ENCODE data around the gene PFDN2. TPM values are rescaled to one million over a fixed set of nuclear protein-coding genes. Genes with fewer than 3 reads are reported as not detected.
A peak's percentile ranks its signal among the peaks of the same experiment; 100 is the strongest.
"Not testable (repeated sequence)": the region's sequence is repeated elsewhere in the genome, so short reads cannot be mapped to it uniquely, and the experiment has no call there.

Gene PFDN2
- total and polyA plus RNA-seq, 11 donors, result 38.3 to 234 (median 49.8) TPM

GRCh38 chr1:161066694-161067093 is 51.1 kb downstream of the PFDN2 start:
- peaks cover 0 to 9% (median 0%) of the 10 kb centered on the region in 9 donors for H3K27me3 ChIP-seq
- H3K4me3 ChIP-seq, result peak overlapping the region in 1 of 12 donors; percentile 72
- DNase-seq (no peak), ATAC-seq (no peak)
- H3K27ac ChIP-seq, result peak overlapping the region in 1 of 12 donors; percentile 95
- H3K9me3 ChIP-seq, result no peaks in the 10 kb centered on the region
- TF ChIP-seq POLR2A (IDR thresholded peaks at IDR 0.05), result no peak
- TF ChIP-seq, protein P1, sequence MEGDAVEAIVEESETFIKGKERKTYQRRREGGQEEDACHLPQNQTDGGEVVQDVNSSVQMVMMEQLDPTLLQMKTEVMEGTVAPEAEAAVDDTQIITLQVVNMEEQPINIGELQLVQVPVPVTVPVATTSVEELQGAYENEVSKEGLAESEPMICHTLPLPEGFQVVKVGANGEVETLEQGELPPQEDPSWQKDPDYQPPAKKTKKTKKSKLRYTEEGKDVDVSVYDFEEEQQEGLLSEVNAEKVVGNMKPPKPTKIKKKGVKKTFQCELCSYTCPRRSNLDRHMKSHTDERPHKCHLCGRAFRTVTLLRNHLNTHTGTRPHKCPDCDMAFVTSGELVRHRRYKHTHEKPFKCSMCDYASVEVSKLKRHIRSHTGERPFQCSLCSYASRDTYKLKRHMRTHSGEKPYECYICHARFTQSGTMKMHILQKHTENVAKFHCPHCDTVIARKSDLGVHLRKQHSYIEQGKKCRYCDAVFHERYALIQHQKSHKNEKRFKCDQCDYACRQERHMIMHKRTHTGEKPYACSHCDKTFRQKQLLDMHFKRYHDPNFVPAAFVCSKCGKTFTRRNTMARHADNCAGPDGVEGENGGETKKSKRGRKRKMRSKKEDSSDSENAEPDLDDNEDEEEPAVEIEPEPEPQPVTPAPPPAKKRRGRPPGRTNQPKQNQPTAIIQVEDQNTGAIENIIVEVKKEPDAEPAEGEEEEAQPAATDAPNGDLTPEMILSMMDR (IDR thresholded peaks at IDR 0.05), result no peak
- peaks cover 0 to 20% (median 0%) of the 10 kb centered on the region in 9 donors for H3K36me3 ChIP-seq
- peaks cover 0 to 44% (median 0%) of the 10 kb centered on the region in 12 donors for H3K4me1 ChIP-seq
- 72 to 82% (median 80%) methylated on average over 3 of the region's 3 CpGs for WGBS, 4 donors
- intact Hi-C loops (cut with DNase I), result no loop called here

- H3K4me3 ChIP-seq; H3K27ac ChIP-seq; H3K9me3 ChIP-seq; intact Hi-C loops (cut with DNase I); ATAC-seq; DNase-seq: not testable (repeated sequence)
- 92 to 95% (median 94%) methylated on average over 7 of the region's 7 CpGs for WGBS, 4 donors
- Histone ChIP-seq H3K4me1 (peaks cover 0 to 41% (median 0%) of the 10 kb centered on the region in 12 donors), H3K36me3 (peaks cover 0 to 20% (median 0%) of the 10 kb centered on the region in 9 donors), H3K27me3 (peaks cover 0 to 13% (median 0%) of the 10 kb centered on the region in 9 donors)
These were observed 52.2 kb downstream of the PFDN2 start for GRCh38 chr1:161065681-161066080.

- DNase-seq; H3K27ac ChIP-seq; ATAC-seq; H3K4me3 ChIP-seq; H3K9me3 ChIP-seq; intact Hi-C loops (cut with DNase I): not testable (repeated sequence)
- Histone ChIP-seq H3K36me3 (peaks cover 0 to 33% (median 0%) of the 10 kb centered on the region in 9 donors), H3K4me1 (peaks cover 0 to 32% (median 0%) of the 10 kb centered on the region in 12 donors), H3K27me3 (peaks cover 0 to 20% (median 0%) of the 10 kb centered on the region in 9 donors)
- WGBS, 4 donors, result 57 to 60% (median 57%) methylated on average over 6 of the region's 6 CpGs
These were observed 53.9 kb downstream of the PFDN2 start for GRCh38 chr1:161063936-161064335.

- Histone ChIP-seq H3K9me3 (no peaks in the 10 kb centered on the region), H3K27me3 (peaks cover 0 to 41% (median 0%) of the 10 kb centered on the region in 9 donors), H3K27ac (no peak overlapping the region), H3K36me3 (peaks cover 0 to 46% (median 0%) of the 10 kb centered on the region in 9 donors), H3K4me1 (peaks cover 0 to 20% (median 0%) of the 10 kb centered on the region in 12 donors), H3K4me3 (no peak overlapping the region)
- WGBS, 4 donors, result 90 to 100% (median 93%) methylated on average over 4 of the region's 4 CpGs
- DNase-seq, result no peak
- TF ChIP-seq, protein P1 (IDR thresholded peaks at IDR 0.05), result no peak
- TF ChIP-seq POLR2A (IDR thresholded peaks at IDR 0.05), result no peak
- no peak for ATAC-seq
- intact Hi-C loops (cut with DNase I), result no loop called here
These were observed 56.4 kb downstream of the PFDN2 start for GRCh38 chr1:161061419-161061818.

- TF ChIP-seq POLR2A (IDR thresholded peaks at IDR 0.05), result no peak
- TF ChIP-seq, protein P1 (IDR thresholded peaks at IDR 0.05), result no peak
- Histone ChIP-seq H3K4me3 (no peak overlapping the region), H3K4me1 (peaks cover 0 to 2% (median 0%) of the 10 kb centered on the region in 12 donors), H3K27ac (no peak overlapping the region), H3K27me3 (peaks cover 0 to 49% (median 4%) of the 10 kb centered on the region in 9 donors), H3K9me3 (no peaks in the 10 kb centered on the region), H3K36me3 (peaks cover 0 to 44% (median 0%) of the 10 kb centered on the region in 9 donors)
- intact Hi-C loops (cut with DNase I), result no loop called here
- DNase-seq (no peak), ATAC-seq (no peak)
- WGBS, 4 donors, result 70 to 88% (median 75%) methylated on average over 6 of the region's 6 CpGs
These were observed 58.5 kb downstream of the PFDN2 start for GRCh38 chr1:161059293-161059692.

Measured in heart left ventricle (tissue), 16 donors.